ENCODE measurements around the gene SETDB1. TPM values are rescaled to one million over a fixed set of nuclear protein-coding genes. Genes with fewer than 3 reads are reported as not detected.

Gene SETDB1
- total RNA-seq, 1 experiment from 2014 or later, result 67.4 TPM

GRCh38 chr1:150909585-150910180 lies 16.5 kb upstream of the SETDB1 start:
- CTCF ChIA-PET, result interaction anchor here (0.6 to 0.7 kb wide), 2 partner anchors 11 to 32 kb away, joined by 6 read pairs; no protein-coding TSS in a partner anchor
- BruUV-seq (replicated peaks), result no TSS peak
- Mint-ChIP-seq H3K27ac (ENCODE audit: low read depth, unreplicated experiment) (no peak overlapping the region), H3K27me3 (ENCODE audit: insufficient read depth, unreplicated experiment) (no peaks in the 10 kb centered on the region), H3K4me3 (ENCODE audit: unreplicated experiment) (no peak overlapping the region), H3K36me3 (ENCODE audit: insufficient read depth, unreplicated experiment) (no peaks in the 10 kb centered on the region), H3K4me1 (ENCODE audit: insufficient read depth, unreplicated experiment) (no peaks in the 10 kb centered on the region), H3K9me3 (ENCODE audit: unreplicated experiment) (peaks cover 6% of the 10 kb centered on the region)
- intact Hi-C loops (cut with micrococcal nuclease), result no loop called here
- no peak for TF ChIP-seq CTCF (IDR thresholded peaks at IDR 0.05; ENCODE audit: unreplicated experiment)
- POLR2A ChIA-PET, result interaction anchor here (0.6 kb wide), 1 partner anchor 288 kb away, joined by 4 read pairs; no protein-coding TSS in a partner anchor
- DNase-seq (ENCODE audit: unreplicated experiment), result no peak

- intact Hi-C loops (cut with micrococcal nuclease), result no loop called here
- ChIA-PET POLR2A (interaction anchor here (0.6 to 0.7 kb wide), 2 partner anchors 11 to 21 kb away, joined by 3 to 4 read pairs; no protein-coding TSS in a partner anchor), CTCF (interaction anchor here (0.7 to 1.3 kb wide), 3 partner anchors 10 to 352 kb away, joined by 3 to 6 read pairs (median 5); no protein-coding TSS in a partner anchor)
- no TSS peak for BruUV-seq (replicated peaks)
- DNase-seq (ENCODE audit: unreplicated experiment), result no peak
- no peak overlapping the region for H3K27ac Mint-ChIP-seq (ENCODE audit: low read depth, unreplicated experiment)
- H3K9me3 Mint-ChIP-seq (ENCODE audit: unreplicated experiment), result peaks cover 6% of the 10 kb centered on the region
- no peak for TF ChIP-seq CTCF (IDR thresholded peaks at IDR 0.05; ENCODE audit: unreplicated experiment)
- H3K4me3 Mint-ChIP-seq (ENCODE audit: unreplicated experiment), result no peak overlapping the region
- no peaks in the 10 kb centered on the region for H3K36me3 Mint-ChIP-seq (ENCODE audit: insufficient read depth, unreplicated experiment)
- no peaks in the 10 kb centered on the region for H3K4me1 Mint-ChIP-seq (ENCODE audit: insufficient read depth, unreplicated experiment)
- H3K27me3 Mint-ChIP-seq (ENCODE audit: insufficient read depth, unreplicated experiment), result no peaks in the 10 kb centered on the region
Observed at GRCh38 chr1:150912623-150913022, 13.5 kb upstream of the SETDB1 start.

- Mint-ChIP-seq H3K36me3 (ENCODE audit: insufficient read depth, unreplicated experiment) (peaks cover 7% of the 10 kb centered on the region), H3K9me3 (ENCODE audit: unreplicated experiment) (no peaks in the 10 kb centered on the region), H3K27ac (ENCODE audit: low read depth, unreplicated experiment) (no peak overlapping the region), H3K27me3 (ENCODE audit: insufficient read depth, unreplicated experiment) (no peaks in the 10 kb centered on the region), H3K4me1 (ENCODE audit: insufficient read depth, unreplicated experiment) (peaks cover 5% of the 10 kb centered on the region), H3K4me3 (ENCODE audit: unreplicated experiment) (no peak overlapping the region)
- no peak for TF ChIP-seq CTCF (IDR thresholded peaks at IDR 0.05; ENCODE audit: unreplicated experiment)
- no peak for DNase-seq (ENCODE audit: unreplicated experiment)
- POLR2A ChIA-PET, result no interaction called here
- CTCF ChIA-PET, result interaction anchor here (0.7 kb wide), 1 partner anchor 131 kb away, joined by 3 read pairs; no protein-coding TSS in a partner anchor
- intact Hi-C loops (cut with micrococcal nuclease), result no loop called here
- BruUV-seq (replicated peaks), result no TSS peak
Observed at GRCh38 chr1:150917387-150917786, 8.8 kb upstream of the SETDB1 start.

GRCh38 chr1:150922519-150922975 lies 3.6 kb upstream of the SETDB1 start:
- H3K27ac Mint-ChIP-seq (ENCODE audit: low read depth, unreplicated experiment), result no peak overlapping the region
- CTCF ChIA-PET, result interaction anchor here (0.5 to 3.1 kb wide), 58 partner anchors 8 to 1024 kb away, joined by 3 to 20 read pairs (median 4); partner anchors contain the start of genes ADAMTSL4, ANXA9, CTSK and CTXND2
- no TSS peak for BruUV-seq (replicated peaks)
- intact Hi-C loops (cut with micrococcal nuclease), result loop anchor here (1.0 to 5.0 kb wide), 7 partner anchors 41 to 361 kb away; partner anchors contain the start of genes ARNT, ENSA and GOLPH3L
- peaks cover 22% of the 10 kb centered on the region for H3K36me3 Mint-ChIP-seq (ENCODE audit: insufficient read depth, unreplicated experiment)
- no peak overlapping the region for H3K4me3 Mint-ChIP-seq (ENCODE audit: unreplicated experiment)
- H3K4me1 Mint-ChIP-seq (ENCODE audit: insufficient read depth, unreplicated experiment), result peaks cover 14% of the 10 kb centered on the region
- POLR2A ChIA-PET, result interaction anchor here (0.6 to 4.7 kb wide), 23 partner anchors 17 to 666 kb away, joined by 3 to 36 read pairs (median 4); partner anchors contain the start of genes ANXA9, ARNT, GOLPH3L and MCL1
- TF ChIP-seq CTCF (IDR thresholded peaks at IDR 0.05; ENCODE audit: unreplicated experiment), result peak; percentile 79
- H3K9me3 Mint-ChIP-seq (ENCODE audit: unreplicated experiment), result no peaks in the 10 kb centered on the region
- peak; percentile 96 for DNase-seq (ENCODE audit: unreplicated experiment)
- H3K27me3 Mint-ChIP-seq (ENCODE audit: insufficient read depth, unreplicated experiment), result no peaks in the 10 kb centered on the region
